ENCODE results near the gene SORCS2.

The SORCS2 gene

DNA sequence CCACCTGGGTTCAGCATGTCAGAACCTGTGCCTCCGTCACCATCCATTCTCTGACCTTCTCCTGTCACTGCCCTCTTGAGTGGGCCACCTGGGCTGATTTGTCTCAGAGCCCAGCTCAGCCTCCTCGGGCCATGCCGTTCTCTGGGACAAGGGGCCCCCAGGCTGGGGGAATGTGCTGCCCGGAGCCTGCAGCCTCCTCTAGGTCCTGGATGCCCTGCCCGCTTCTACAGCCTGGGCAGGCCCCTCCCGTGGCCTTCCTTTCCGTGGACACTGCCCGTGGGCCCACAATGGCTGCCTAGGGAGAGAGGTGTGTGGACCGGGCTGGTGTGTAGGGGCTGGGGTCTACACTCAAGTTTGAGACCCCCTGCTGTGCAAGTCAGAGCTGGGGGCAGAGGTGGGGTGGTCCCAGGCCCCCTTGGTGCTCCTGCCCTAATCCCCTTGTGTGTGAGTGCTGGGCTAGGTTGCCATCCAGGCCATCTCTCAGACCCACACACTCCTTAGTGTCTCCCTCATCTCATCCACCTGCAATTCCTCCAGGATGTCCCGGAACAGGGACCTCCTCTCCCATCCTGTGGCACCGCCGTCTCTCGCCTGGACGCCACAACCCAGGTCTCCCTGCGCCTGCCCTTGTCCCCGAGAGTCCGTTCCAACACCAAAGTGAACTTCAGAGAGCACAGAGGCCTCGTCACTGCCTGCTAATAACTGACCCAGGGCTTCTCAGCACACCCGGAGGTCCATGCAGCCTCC lies 230.0 kb downstream of the SORCS2 start:
- in situ Hi-C loops (cut with HindIII; ENCODE audit: low sequenced_read_pairs), result no loop called here

DNA sequence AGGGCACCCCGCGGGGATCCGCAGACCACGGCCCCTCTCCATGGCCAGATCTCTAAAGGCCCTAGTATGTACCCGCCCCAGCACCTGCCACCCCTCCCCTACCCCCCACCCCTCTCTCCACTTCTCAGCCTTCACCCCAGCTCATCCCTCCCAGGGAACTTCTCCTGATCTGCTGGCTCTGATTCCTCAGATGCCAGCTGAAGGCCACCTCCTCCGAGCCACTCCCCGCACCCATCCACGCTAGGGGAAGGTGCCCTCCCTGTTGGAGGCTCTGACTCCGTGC lies 230.5 kb downstream of the SORCS2 start:
- in situ Hi-C loops (cut with HindIII; ENCODE audit: low sequenced_read_pairs), result no loop called here

DNA sequence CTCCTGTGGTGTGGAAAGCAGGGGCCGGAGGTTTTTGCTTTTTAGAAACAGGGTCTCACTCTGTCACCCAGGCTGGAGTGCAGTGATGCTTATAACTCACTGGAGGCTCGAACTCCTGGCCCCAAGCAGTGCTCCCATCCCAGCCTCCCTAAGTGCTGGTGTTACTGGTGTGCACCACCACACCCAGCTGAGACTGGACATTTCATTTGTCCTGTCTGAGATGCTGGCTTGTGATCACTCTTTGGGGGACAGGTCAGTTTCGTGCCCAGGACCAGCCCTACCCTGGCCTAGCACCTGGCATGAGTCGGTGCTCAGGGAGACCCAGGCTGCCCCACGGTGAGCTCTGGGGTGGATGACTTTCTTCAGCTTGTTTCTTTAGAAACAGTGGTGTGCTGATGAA lies 231.1 kb downstream of the SORCS2 start:
- in situ Hi-C loops (cut with HindIII; ENCODE audit: low sequenced_read_pairs), result no loop called here

DNA sequence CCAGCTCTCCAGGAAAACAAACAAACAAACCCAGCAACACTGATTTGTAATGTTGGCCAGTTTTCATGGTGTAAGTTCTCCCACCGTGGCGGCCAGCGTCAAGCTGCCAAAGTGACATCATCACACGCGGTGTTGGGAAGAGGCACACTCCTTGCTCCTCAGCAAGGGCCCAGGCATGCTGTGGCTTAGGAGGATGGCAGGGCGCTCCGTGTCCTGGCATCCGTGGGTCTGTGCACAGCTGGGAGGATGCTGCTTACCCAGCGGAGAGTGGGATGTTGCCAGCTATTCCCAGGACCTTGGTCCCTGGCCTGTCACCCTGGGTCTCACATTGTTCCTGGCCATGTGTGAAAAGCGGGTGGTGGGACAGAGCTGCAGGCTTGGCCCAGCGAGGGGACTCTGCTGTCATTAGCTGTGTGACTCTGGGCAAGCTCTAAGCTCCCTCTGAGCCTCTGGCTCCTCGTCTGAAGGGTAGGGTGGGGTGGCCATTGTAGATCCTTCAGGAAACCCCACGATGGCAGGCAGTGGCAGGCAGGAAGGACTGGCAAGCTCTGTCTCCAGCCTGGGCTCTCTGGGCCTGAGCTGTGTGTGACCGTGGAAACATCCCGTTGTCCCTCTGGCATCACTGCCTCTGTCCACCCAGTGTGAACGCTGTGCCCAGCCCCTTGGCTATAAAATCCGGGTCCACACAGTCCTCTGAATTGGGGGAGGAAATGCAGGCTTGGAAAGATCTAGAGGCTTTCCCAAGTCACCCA lies 231.6 kb downstream of the SORCS2 start:
- in situ Hi-C loops (cut with HindIII; ENCODE audit: low sequenced_read_pairs), result no loop called here

DNA sequence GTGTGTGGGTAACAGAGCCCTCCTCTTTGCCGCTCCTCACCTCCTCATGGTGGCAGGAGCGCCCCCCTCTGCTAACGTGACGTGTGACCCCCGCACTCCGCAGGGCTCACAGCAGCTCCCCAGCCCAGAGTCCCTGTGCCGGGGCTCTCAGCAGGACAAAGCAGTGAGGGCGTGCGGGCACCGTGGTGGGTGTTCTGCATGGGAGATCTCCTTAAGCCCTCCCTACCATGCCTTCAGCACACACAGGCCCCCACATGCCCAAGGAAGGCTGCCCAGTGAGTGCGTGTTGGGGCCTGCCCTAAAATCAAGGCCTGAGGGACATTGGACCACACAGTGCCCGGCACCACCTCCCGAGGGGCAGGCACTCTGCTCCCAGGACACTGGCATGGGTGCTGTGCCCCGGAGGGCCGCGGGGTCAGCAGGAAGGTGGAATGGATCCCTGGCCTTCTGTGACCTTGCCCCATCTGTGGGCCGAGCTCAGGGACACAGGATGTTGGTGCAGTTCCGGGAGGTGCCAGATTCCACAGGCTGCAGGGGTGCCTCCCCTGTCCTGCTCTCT lies 232.3 kb downstream of the SORCS2 start:
- in situ Hi-C loops (cut with HindIII; ENCODE audit: low sequenced_read_pairs), result no loop called here

DNA sequence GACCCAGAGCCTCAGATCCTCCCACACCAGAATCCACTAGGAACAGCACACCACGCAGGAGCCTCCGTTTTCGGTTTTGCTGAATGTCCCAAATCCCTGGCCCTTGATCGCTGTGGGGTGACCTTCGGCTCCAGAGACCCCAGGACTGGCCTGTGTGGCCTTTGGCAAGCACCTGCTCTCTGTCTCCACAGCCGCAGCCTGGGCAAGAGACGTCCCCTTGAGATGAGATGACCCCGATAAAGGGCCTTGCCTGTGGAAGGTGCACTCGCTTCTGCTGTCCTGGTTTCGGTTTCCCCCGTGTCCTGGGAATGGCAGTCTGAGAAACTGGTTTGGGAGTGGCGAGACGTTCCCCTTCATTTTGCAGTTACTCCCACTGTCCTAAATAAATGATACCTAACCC lies 232.8 kb downstream of the SORCS2 start:
- in situ Hi-C loops (cut with HindIII; ENCODE audit: low sequenced_read_pairs), result no loop called here

DNA sequence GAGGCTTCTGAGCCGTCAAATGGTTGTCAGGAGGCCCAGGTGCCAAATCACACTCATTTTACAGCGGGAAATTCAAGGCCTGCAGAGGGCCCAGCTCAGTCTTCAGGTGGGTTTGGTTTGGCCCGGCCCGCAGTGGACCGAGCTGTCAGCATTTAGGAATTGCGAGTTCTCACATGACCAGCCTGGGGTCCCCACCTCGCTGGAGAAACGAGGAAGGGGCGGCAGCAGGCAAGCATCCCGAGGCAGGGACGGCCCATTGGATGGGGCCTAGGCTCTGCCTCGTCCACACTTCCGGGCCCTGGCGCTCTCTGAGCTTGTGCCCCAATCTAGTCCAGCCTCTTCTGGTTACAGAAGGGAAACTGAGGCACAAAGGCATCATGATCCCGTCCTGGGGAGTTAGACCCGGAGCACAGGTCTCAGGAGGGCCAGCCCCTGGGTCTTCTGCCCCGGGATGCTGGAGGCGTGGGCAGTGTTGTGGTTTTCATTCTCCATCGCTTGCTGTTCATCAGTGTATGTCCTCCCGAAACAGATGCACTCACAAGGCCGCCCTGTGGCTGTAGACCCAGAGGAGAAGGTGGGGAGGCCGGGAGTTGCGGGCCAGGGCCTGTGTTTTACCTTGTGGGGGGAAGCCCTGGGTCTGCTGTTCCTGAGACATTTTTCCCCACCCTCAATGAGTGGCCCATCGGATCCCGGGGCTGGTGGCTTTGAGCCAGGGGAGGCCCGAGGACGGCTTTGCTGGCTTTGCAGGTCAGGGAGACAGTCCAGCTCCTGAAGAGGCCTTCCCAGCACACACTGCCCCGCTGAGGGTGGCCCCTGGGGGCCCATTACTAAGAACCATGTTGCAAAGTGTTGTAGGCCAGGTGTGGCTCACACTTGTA lies 233.5 kb downstream of the SORCS2 start:
- in situ Hi-C loops (cut with HindIII; ENCODE audit: low sequenced_read_pairs), result no loop called here

DNA sequence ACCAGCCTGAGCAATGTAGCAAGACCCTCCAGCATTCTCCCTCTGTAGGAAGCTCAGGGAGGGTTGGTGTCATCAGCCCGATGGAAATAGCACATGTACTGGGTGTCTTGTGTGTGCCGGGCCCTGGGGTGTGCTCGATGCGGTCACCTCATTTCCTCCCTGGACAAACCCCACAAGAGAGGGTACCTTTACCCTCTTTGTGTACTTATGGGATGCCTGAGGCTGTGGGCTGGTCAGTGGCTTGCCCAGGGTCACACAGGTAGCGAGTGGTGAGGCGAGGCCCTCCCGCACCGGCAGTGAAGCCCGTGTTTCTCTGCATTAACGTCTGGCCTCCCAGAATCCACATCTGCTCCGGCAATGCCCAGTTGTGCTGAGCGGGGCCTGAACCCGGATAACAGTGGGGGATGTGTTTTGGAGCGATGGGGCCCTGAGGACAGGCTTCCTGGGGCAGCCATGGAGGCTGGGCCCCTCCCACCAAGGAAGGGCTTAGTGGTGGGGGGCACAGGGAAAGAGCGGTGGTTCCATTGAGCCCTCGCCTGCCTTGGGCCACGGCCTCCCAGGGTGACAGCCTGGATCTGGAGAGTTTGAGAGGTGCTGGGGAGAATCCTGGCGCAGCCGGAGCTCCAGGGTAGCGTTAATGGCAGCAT lies 234.3 kb downstream of the SORCS2 start:
- in situ Hi-C loops (cut with HindIII; ENCODE audit: low sequenced_read_pairs), result no loop called here

DNA sequence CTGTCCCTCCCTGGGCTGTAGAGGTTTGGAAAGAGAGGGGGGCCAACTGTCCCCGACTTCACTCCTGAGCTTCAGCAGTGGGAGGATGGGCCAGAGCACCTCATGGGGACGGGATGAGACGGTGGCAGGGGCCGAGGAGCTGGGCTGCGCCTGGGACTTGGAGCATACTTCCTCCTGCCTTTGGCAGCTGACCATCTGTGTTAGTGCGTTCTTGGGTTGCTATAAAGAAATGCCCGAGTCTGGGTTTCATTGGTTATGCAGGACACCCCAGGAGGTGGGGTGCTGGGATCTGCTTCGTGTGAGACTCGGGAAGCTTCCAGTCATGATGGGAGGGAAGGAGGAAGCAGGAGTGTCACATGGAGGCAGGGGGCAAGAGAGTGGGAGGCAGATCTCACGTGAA lies 235.0 kb downstream of the SORCS2 start:
- in situ Hi-C loops (cut with HindIII; ENCODE audit: low sequenced_read_pairs), result no loop called here

DNA sequence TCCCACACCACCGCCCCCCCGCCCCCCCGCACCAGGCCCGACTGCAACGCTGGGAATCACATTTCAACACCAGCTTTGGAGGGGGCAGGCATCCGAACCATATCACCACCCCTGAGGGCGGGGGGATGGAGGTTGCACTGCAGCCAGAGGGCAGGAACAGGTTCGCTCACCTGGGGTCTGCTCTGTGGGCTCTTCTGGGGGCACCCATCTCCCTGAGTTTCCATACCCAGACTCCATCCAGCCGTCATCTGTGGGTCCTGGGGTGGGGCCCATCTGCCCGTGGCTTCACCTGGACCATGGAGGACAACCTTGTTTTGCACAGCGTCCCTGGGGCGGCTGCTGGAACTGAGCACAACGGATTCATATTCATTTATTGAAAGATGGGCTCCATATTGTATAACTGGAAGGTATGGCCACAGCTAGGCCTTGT lies 235.5 kb downstream of the SORCS2 start:
- in situ Hi-C loops (cut with HindIII; ENCODE audit: low sequenced_read_pairs), result no loop called here

DNA sequence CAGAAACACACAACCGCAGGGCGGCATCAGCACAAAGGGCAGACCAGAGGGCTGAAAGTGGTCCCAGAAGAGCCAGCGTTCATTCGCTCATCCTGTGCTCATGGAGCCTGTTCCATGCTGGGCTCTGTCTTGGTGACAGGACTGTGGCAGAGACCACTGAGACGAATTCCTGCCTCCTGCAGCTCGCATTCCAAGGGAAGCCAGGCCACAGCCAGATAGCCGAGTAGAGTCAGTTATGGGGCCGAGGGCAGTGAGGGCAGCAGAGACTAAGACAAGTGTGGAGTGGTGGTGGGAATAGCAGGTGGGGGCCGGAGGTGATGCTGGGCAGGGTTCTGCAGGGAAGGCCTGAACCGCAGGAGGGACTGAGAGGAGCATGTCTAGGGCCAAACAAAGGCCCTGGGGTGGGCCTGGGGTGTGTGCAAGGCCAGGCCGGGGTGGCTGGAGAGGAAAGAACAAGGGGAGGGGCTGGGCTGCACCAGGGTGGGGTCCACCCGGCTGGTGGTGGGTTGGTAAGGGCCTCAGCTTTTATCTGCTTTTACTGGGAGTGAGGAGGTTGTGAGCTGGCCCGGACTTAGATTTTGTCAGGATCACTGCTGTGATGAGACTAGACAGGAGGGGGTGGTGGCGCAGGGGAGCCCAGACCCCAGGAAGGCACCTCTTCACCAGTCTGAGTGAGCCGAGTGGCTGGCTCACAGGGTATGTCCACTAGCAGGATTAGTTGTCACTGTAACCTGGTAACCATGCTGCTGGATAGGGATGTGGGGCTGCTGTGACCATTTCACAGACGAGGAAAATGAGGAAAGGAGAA lies 236.1 kb downstream of the SORCS2 start:
- in situ Hi-C loops (cut with HindIII; ENCODE audit: low sequenced_read_pairs), result no loop called here

DNA sequence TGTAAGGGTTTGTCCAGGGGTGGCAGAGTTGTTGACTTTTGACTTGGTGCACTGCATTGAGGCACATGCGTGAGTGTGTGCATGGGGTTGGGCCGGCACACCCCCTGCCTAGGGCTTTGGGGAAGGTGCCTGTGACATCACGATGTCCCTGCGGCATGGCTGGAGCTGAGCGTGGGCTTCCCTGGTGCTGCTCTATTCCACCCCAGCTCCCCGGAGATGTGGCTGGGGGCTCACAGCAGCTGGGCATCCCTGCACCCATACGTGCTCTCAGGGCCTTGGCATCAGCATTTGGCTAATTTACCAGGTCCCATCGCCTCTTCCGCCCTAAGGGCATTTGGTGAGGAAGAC lies 236.7 kb downstream of the SORCS2 start:
- in situ Hi-C loops (cut with HindIII; ENCODE audit: low sequenced_read_pairs), result no loop called here

DNA sequence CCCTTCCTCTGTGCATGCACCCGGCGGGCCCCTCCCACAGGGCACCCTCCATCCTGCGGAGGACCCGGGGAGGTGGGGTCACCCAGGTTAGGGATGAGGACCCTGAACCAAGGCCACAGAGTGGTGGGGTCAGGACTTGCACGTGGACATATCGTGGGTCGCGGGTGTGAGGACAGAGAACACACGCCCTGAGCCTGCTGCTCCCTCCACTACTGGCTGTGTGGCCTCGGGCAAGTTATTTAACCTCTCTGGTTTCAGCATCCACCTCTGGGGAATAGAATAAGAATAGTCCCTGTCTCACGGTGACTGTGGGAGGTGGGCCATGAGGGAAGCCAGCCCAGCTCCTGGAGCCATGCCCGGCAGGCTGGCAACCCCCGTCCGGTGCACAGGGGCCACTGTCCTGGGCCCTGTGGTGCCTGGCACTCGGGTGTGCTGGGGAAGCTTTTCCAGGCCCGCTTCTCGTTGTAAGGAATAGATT lies 237.3 kb downstream of the SORCS2 start:
- in situ Hi-C loops (cut with HindIII; ENCODE audit: low sequenced_read_pairs), result no loop called here

DNA sequence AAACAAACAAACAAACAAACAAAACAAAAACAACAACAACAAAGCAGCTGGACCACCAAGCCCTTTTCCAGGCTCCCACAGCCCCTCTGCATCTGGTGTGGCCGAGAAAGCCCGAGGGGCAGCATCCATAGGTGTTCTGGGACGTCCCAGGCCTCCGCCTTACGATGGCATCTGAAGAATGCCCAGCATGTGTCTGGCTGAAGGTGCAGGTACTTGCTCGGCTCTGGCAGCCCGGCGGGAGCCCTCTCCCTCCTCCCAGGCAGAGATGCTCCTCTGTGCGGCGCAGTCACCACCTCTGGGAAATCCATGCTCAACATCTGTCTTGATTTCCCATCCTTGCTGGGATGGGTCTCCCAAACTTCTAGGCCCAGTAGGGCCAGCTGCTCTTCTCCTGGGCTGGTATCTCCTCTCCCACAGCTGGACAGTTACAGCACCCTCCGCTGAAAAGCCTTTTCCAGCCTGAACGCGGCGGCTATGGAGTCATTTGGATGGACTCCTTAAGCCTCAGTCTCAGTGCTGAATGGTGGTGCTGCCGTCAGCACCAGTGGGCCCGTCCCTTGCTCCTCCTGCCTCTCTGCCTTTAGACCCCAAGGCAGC lies 238.1 kb downstream of the SORCS2 start:
- in situ Hi-C loops (cut with HindIII; ENCODE audit: low sequenced_read_pairs), result no loop called here

DNA sequence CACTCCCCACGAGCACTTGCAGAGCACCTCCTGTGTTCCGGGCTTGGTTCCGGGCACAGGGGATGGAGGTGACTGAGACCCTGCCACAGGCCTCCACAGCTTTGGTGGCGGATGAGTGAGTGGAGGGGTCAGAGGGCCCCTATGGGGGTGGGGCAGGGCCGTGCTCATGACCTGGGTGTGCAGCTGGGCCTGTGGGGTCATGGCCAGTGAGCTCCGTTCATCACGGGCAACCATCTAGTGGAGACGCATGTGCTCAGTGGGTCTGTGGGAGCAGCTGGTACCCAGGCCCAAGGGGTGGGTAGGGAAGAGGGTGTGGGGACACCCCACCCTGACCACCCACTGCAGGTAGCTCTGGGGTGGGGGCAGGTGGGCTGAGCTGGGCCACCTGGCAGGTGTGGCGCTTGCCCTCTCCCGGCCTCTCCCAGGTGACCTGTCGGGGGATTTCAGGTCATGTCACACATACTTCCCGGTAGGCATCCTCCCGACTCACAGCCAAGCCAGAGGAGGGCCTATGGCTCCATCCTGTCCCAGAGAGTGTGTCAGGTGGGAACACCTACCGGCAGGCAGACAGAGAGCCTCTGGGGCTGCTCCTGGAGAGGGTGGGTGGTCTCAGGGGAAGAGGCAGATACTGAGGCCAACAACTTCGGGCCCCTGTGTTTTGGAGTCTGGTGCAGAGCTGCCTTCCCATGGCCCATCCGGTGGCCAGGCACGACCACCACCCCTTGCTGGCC lies 238.8 kb downstream of the SORCS2 start:
- in situ Hi-C loops (cut with HindIII; ENCODE audit: low sequenced_read_pairs), result no loop called here

DNA sequence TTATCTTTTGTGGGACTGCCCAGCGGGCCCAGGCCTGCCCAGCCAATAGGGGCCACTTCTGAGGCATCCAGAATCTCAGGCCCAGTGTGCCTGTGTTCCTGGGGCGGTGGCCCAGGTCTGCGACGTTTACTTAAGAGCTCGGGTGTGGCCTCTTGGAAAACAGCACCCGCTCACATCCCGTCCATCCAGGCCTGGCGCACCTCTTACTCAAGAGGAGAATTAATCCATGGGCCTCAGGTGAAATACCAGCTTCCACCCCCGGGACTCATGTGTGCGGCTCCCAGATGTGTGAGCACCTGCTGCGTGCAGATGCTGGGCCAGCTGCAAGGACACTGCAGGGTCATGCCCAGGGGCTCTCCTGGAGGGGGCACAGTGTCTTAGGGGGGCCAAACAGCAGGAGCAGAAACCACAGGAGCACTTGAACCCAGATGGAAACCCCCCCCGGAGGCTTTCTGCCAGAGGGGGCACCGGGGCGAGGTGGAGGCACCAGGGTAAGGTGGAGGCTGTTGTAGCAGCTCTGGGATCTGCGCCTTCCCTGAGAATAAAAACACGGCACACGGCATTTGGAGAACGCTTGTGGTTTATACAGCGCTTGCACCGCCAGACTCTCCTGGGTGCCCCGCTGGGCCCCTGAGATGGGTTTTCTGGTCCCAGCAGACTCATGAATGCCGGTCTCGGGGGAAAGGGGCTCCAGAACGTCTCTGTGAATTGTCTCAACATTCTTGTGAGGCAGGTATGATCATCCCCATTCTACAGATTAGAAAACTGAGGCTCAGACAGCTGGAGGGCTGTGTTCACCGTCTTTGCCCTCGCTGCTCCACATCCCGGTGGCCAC lies 239.6 kb downstream of the SORCS2 start:
- in situ Hi-C loops (cut with HindIII; ENCODE audit: low sequenced_read_pairs), result no loop called here

DNA sequence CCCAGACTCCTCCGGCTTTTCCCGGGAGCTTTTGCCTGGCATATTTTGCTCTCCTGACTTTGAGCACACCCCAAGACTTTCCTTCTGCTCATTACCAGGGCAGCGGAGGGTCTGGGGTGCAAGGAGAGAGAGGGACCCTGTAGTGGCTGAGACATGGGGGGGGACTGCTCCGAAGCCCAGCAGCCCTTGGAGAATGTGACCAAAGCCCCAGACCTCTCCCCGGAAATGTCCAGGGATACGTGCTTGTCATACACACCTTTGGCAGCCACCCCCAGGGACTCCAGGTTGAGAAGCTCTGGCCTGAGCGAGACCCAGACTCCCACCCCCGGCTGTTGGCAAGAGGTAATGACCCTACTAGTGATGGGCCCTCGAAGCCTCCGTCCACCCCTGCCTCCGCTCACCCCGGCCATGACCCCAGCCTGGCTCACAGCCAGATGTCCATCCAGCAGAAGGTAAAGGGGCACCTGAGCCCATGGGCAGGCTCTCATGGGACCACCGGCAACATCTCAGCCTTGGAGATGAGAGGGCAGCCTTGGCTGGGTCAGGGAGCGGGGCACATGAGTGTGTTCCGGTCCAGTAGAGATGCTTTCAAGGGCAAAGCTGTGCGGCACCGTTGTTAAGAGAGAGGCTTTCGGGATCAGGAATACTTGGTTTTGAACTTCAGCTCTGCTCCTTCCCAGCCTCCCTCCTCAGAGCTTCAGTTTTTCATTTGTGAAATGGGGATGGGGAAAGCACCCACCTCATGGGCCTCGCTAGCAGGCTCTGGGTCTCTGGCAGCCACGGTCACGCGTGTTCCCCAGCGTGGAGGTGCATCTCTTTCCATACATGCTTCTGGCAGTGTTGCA lies 240.4 kb downstream of the SORCS2 start:
- in situ Hi-C loops (cut with HindIII; ENCODE audit: low sequenced_read_pairs), result no loop called here

Measured in DLD1 (cell line).